HG03342 (cell line): Measurements from ENCODE around the gene MAF.

Source experiments
- ATAC-seq: cut with Tn5 transposase; IDR thresholded peaks from one replicate; pipeline ENCODE4 v1.9.1; 2021; ENCODE audit warnings: mild to moderate bottlenecking, moderate library complexity; ENCODE audit not compliant: unreplicated experiment

The MAF gene

DNA sequence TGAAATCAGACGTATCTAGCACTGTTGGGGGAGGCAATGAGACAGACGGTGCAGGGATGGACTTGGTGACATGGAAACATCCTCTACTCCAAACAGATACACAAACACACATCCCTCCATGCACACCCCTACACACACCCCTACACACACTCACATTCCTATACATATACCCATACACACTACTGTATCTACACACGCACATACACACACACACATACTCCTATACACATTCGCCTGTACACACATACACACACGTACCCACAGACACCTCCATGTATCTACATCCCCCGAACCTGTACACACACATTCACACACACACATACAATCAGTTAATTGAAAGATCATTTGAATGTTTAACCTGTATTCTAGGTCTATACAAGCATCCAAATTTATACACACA, 53.5 kb downstream of the MAF start:
- ATAC-seq: no peak
